GM21526 (cell line): ENCODE data around the gene CLEC9A.
A peak's percentile ranks its signal among the peaks of the same experiment; 100 is the strongest.

ENCODE experiments used
- ATAC-seq: cut with Tn5 transposase; IDR thresholded peaks from one replicate; pipeline ENCODE4 v1.9.1; 2021; ENCODE audit warnings: moderate library complexity; ENCODE audit not compliant: unreplicated experiment, low FRiP score

CLEC9A gene

GRCh38 chr12:10065241-10065640, 34.8 kb downstream of the CLEC9A start:
- no peak for ATAC-seq

- no peak for ATAC-seq
These were observed 36.8 kb downstream of the CLEC9A start for GRCh38 chr12:10067264-10067663.

GRCh38 chr12:10067942-10068341, 37.5 kb downstream of the CLEC9A start:
- no peak for ATAC-seq

GRCh38 chr12:10068644-10069043, 38.2 kb downstream of the CLEC9A start:
- ATAC-seq: no peak

GRCh38 chr12:10069099-10069498, 38.6 kb downstream of the CLEC9A start:
- ATAC-seq: no peak

GRCh38 chr12:10069976-10070375, 39.5 kb downstream of the CLEC9A start:
- ATAC-seq: no peak

GRCh38 chr12:10070380-10070779, 39.9 kb downstream of the CLEC9A start:
- peak; percentile 58 for ATAC-seq

GRCh38 chr12:10072131-10072530, 41.6 kb downstream of the CLEC9A start:
- no peak for ATAC-seq

- ATAC-seq: no peak
These were observed 42.8 kb downstream of the CLEC9A start for GRCh38 chr12:10073261-10073660.

GRCh38 chr12:10075451-10075850, 45.0 kb downstream of the CLEC9A start:
- ATAC-seq: no peak

- no peak for ATAC-seq
These were observed 51.8 kb downstream of the CLEC9A start for GRCh38 chr12:10082117-10082874.

- no peak for ATAC-seq
These were observed 54.3 kb downstream of the CLEC9A start for GRCh38 chr12:10084733-10085132.

- no peak for ATAC-seq
These were observed 55.9 kb downstream of the CLEC9A start for GRCh38 chr12:10086387-10086786.

- ATAC-seq: no peak
These were observed 57.5 kb downstream of the CLEC9A start for GRCh38 chr12:10088031-10088430.

- no peak for ATAC-seq
These were observed 58.7 kb downstream of the CLEC9A start for GRCh38 chr12:10088955-10089900.

- no peak for ATAC-seq
These were observed 64.3 kb downstream of the CLEC9A start for GRCh38 chr12:10094646-10095395.

- ATAC-seq: no peak
These were observed 65.5 kb downstream of the CLEC9A start for GRCh38 chr12:10095971-10096370.

GRCh38 chr12:10097521-10097920, 67.0 kb downstream of the CLEC9A start:
- ATAC-seq: no peak

GRCh38 chr12:10098791-10099190, 68.3 kb downstream of the CLEC9A start, which contains the start of gene CLEC1A:
Gene CLEC1A (minus strand): TSS chr12:10098985. CDS start chr12:10098922, 63 bp downstream.
- no peak for ATAC-seq

- no peak for ATAC-seq
These were observed 70.6 kb downstream of the CLEC9A start for GRCh38 chr12:10101042-10101579.
